ENCODE data around the gene WSB2. TPM values are rescaled to one million over a fixed set of nuclear protein-coding genes. Genes with fewer than 3 reads are reported as not detected.

WSB2 gene
- total and polyA plus RNA-seq, 2 of the 8 experiments (the other 6 are each of a cell fraction or from before 2014, with no cell fraction given) = 47.5 to 58.2 TPM

- TF ChIP-seq PHF8 (conservative IDR thresholded peaks at IDR 0.05; ENCODE audit: low read depth, low read length) = no peak
Observed at GRCh38 chr12:117986705-117987469, 74.1 kb downstream of the WSB2 start (continued).
